Left lobe of liver (tissue), 1 donor: ENCODE data around the gene ALKBH8. TPM values are rescaled to one million over a fixed set of nuclear protein-coding genes. Genes with fewer than 3 reads are reported as not detected.

Source experiments
- total RNA-seq: library from RNA; stranded (reverse); gene quantifications from one replicate; pipeline ENCODE4 v1.2.1, GENCODE V29; 2021
- donor health status: DM: no; HTN: yes; CAD: no.

The ALKBH8 gene
- total RNA-seq, 1 donor from 2014 or later = 3.2 TPM

Other genes with a start within 250 kb of the ALKBH8 start
- 4.4 TPM for gene CWF19L2, start 107.9 kb downstream of the ALKBH8 start, total RNA-seq
- 1.3 TPM for gene ELMOD1, start 25.4 kb upstream of the ALKBH8 start, total RNA-seq
- gene SLN, start 146.3 kb upstream of the ALKBH8 start, total RNA-seq = not detected